Mesendoderm (in vitro differentiated cells): ENCODE data around the gene FOXO1.

Experiments used
- DNase-seq: peaks from one replicate; pipeline ENCODE4 v3.0.0; 2013
- H2AK5ac ChIP-seq: 2 replicates; pipeline ENCODE4 v1.6.1; 2013; ENCODE audit warnings: low read length, inconsistent platforms
- H2BK120ac ChIP-seq: 2 replicates; pipeline ENCODE4 v1.6.1; 2013; ENCODE audit warnings: low read depth, mild to moderate bottlenecking, low read length, moderate library complexity, mixed read lengths
- H2BK15ac ChIP-seq: replicated peaks from 2 replicates; pipeline ENCODE4 v1.6.1; 2013; ENCODE audit warnings: low read depth, mild to moderate bottlenecking, moderate library complexity
- H2BK5ac ChIP-seq: 2 replicates; pipeline ENCODE4 v1.6.1; 2013; ENCODE audit warnings: low read length, inconsistent platforms
- H3K18ac ChIP-seq: 2 replicates; pipeline ENCODE4 v1.6.1; 2013; ENCODE audit warnings: mild to moderate bottlenecking, low read length, mixed read lengths
- H3K23ac ChIP-seq: one replicate; pipeline ENCODE4 v1.6.1; 2013; ENCODE audit warnings: low read length
- H3K27ac ChIP-seq: 2 replicates; pipeline ENCODE4 v1.5.1; 2013; ENCODE audit warnings: low read depth, mild to moderate bottlenecking, inconsistent platforms, low read length, moderate library complexity
- H3K27me3 ChIP-seq: 2 replicates; pipeline ENCODE4 v1.6.1; 2013; ENCODE audit warnings: low read length, control low read depth, mild to moderate bottlenecking, inconsistent platforms; ENCODE audit not compliant: insufficient read depth, poor library complexity
- H3K36me3 ChIP-seq: 2 replicates; pipeline ENCODE4 v1.6.1; 2013; ENCODE audit warnings: low read length, inconsistent platforms; ENCODE audit not compliant: control insufficient read depth, insufficient read depth
- H3K4ac ChIP-seq: one replicate; pipeline ENCODE4 v1.6.1; 2013; ENCODE audit warnings: low read depth, mild to moderate bottlenecking, low read length, moderate library complexity
- H3K4me1 ChIP-seq: 2 replicates; pipeline ENCODE4 v1.6.1; 2013; ENCODE audit warnings: low read depth, low read length, inconsistent platforms; ENCODE audit not compliant: control insufficient read depth
- H3K4me2 ChIP-seq: 2 replicates; pipeline ENCODE4 v1.6.1; 2013; ENCODE audit warnings: low read length
- H3K4me3 ChIP-seq: 2 replicates; pipeline ENCODE4 v1.5.1; 2013; ENCODE audit warnings: mild to moderate bottlenecking, low read length
- H3K56ac ChIP-seq: one replicate; pipeline ENCODE4 v1.6.1; 2013; ENCODE audit warnings: low read length
- H3K79me1 ChIP-seq: 2 replicates; pipeline ENCODE4 v1.6.1; 2013; ENCODE audit warnings: low read length, inconsistent platforms
- H3K79me2 ChIP-seq: 2 replicates; pipeline ENCODE4 v1.6.1; 2013; ENCODE audit warnings: mild to moderate bottlenecking, low read length; ENCODE audit not compliant: control insufficient read depth, insufficient read depth
- H3K9ac ChIP-seq: 2 replicates; pipeline ENCODE4 v1.6.1; 2013; ENCODE audit warnings: low read length, inconsistent platforms
- H4K5ac ChIP-seq: one replicate; pipeline ENCODE4 v1.6.1; 2013; ENCODE audit warnings: low read length
- H4K8ac ChIP-seq: one replicate; pipeline ENCODE4 v1.6.1; 2013; ENCODE audit warnings: low read depth, mild to moderate bottlenecking, control low read depth, low read length, moderate library complexity
- WGBS: extraction: QIAGEN DNeasy Blood & Tissue Kit; methylation state at CpG from one replicate; pipeline ENCODE4 v1.1.7; 2013; ENCODE audit warnings: low lambda C conversion rate, missing lambda C conversion rate; ENCODE audit not compliant: insufficient coverage; ENCODE audit errors: extremely low coverage; 5-methylcytosine and 5-hydroxymethylcytosine counted together

The FOXO1 gene

DNA sequence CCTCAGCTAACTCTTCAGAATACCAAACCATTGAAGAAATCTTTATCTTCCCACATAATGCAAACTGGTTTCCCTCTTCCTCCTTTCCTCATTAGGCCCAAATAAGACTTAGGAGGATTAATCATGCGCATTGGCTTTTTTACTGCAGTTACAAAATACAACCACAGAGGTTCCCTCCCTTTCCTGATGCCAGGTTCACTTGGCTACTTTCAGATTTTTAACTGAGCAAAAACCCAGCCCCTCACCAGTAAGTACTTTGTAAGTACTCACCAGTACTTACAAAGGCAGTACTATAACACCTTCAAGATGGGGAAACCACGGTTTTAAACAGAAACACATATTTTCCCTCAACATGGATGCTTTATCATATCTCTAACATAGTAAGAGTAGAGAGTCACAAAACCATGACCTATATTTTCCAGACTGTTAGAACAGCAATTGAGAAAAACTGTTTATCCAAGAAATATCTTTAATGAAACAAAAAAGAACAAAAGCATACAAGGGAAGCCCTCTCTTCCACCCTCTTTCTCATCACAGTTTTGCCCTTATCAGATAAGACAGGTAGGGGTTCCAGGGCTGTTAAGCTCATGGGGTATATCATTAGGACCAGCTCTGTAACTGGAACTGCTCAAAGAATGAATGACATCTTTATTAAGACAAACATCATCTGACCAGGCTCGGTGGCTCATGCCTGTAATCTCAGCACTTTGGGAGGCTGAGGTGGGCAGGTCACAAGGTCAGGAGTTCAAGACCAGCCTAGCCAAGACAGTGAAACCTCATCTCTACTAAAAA lies 12.7 kb downstream of the FOXO1 start:
- Histone ChIP-seq H3K27ac (peak overlapping the region; percentile 27), H2BK120ac (no peak overlapping the region), H3K79me1 (peaks cover 2% of the 10 kb centered on the region), H4K8ac (no peak overlapping the region), H3K4me2 (no peak overlapping the region), H2BK5ac (no peak overlapping the region), H3K36me3 (no peaks in the 10 kb centered on the region), H3K18ac (no peak overlapping the region), H3K4ac (peak overlapping the region; percentile 70), H2AK5ac (no peak overlapping the region), H2BK15ac (peak overlapping the region; percentile 58), H3K23ac (no peak overlapping the region), H3K4me3 (no peak overlapping the region), H4K5ac (no peak overlapping the region), H3K9ac (no peak overlapping the region), H3K79me2 (peaks cover 50% of the 10 kb centered on the region), H3K56ac (no peak overlapping the region), H3K4me1 (peaks cover 8% of the 10 kb centered on the region), H3K27me3 (no peaks in the 10 kb centered on the region)
- no CpG with 5 or more reads among the region's 3 CpGs for WGBS
- DNase-seq: peak; percentile 79

DNA sequence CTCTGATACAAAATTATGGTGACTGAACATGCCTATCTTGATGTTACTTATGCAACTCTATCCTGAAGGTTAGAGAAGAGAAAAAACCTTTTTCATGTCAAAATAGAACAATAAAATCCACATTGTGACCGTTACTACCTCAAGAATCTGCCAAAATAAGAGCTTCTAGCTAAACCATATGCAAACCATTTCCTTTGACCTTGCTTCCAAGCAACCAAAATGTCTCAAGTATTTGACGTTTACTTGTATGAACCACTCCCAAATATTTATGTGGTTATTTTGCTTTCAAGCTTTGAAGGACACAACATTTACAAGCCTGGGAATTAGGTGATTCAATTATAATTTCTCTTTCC lies 13.9 kb downstream of the FOXO1 start:
- H3K9ac ChIP-seq: no peak overlapping the region
- no peak overlapping the region for H4K5ac ChIP-seq
- H2AK5ac ChIP-seq: no peak overlapping the region
- peaks cover 48% of the 10 kb centered on the region for H3K79me2 ChIP-seq
- H2BK5ac ChIP-seq: no peak overlapping the region
- H4K8ac ChIP-seq: no peak overlapping the region
- H3K27ac ChIP-seq: no peak overlapping the region
- no peak overlapping the region for H3K4me3 ChIP-seq
- H3K18ac ChIP-seq: no peak overlapping the region
- no peak overlapping the region for H3K56ac ChIP-seq
- H3K23ac ChIP-seq: no peak overlapping the region
- peaks cover 10% of the 10 kb centered on the region for H3K4me1 ChIP-seq
- H2BK15ac ChIP-seq: no peak overlapping the region
- no peak overlapping the region for H2BK120ac ChIP-seq
- H3K36me3 ChIP-seq: no peaks in the 10 kb centered on the region
- DNase-seq: no peak
- H3K4ac ChIP-seq: peak overlapping the region; percentile 24
- no peak overlapping the region for H3K4me2 ChIP-seq
- H3K79me1 ChIP-seq: peaks cover 3% of the 10 kb centered on the region
- WGBS: no CpG with 5 or more reads among the region's 2 CpGs
- H3K27me3 ChIP-seq: no peaks in the 10 kb centered on the region

DNA sequence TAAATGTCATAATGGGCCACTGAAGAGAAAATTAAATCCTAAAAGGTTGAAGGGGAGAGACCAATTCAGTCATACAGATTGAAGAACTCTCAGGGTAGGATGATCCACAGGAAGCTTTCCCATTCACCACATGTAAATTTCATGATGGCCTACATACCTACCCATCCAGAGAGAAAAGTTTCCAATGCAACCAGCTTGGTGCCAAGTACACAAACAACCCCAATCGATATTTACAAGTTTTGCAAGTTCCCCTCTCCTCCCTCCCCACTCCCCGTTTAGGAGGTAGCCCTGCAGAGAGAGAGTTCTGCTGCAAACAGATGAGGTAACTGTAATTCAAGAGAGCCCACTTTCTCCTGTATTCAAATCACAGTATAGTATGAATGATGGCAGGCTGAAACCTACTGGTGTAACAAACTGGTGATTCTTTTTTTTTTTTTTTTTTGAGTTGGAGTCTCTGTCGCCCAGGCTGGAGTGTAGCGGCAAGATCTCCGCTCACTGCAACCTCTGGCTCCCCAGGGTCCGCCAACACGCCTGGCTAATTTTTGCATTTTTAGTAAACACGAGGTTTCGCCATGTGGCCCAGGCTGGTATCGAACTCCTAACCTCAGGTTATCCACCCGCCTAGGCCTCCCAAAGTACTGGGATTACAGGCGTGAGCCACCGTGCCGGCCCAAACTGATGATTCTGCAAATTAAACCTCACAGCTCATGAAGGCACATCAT lies 14.4 kb downstream of the FOXO1 start:
- peak overlapping the region; percentile 69 for H4K8ac ChIP-seq
- H3K79me1 ChIP-seq: peaks cover 4% of the 10 kb centered on the region
- H2BK120ac ChIP-seq: no peak overlapping the region
- no peak overlapping the region for H3K4me3 ChIP-seq
- no peaks in the 10 kb centered on the region for H3K36me3 ChIP-seq
- no CpG with 5 or more reads among the region's 14 CpGs for WGBS
- no peak overlapping the region for H2BK5ac ChIP-seq
- no peak overlapping the region for H4K5ac ChIP-seq
- H3K56ac ChIP-seq: no peak overlapping the region
- no peak overlapping the region for H3K9ac ChIP-seq
- H3K4ac ChIP-seq: peak overlapping the region; percentile 24
- H2BK15ac ChIP-seq: no peak overlapping the region
- H3K4me1 ChIP-seq: peaks cover 10% of the 10 kb centered on the region
- no peaks in the 10 kb centered on the region for H3K27me3 ChIP-seq
- H3K23ac ChIP-seq: no peak overlapping the region
- H2AK5ac ChIP-seq: no peak overlapping the region
- no peak overlapping the region for H3K4me2 ChIP-seq
- H3K18ac ChIP-seq: no peak overlapping the region
- peaks cover 49% of the 10 kb centered on the region for H3K79me2 ChIP-seq
- peak; percentile 73 for DNase-seq
- peak overlapping the region; percentile 45 for H3K27ac ChIP-seq

DNA sequence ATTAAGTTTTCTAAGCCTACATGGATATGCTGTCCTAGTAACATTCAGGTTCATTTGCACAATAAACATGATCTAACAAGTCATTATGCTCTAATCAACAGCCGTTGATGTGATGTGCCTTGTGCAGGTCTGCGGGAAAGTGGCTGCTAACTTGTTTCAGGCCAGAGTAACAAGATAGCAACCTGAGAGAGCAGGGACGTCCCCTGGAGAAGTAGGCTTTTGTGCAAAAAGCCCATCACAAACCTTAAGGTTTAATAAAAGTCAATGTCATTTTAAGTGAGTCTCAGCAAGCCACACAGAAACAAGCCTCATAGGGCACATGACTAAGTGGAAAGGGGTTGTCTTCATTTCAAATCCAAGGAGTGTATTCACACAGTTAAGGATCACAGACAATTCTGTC lies 17.6 kb downstream of the FOXO1 start:
- H2BK120ac ChIP-seq: no peak overlapping the region
- H4K8ac ChIP-seq: no peak overlapping the region
- peaks cover 58% of the 10 kb centered on the region for H3K79me2 ChIP-seq
- H3K56ac ChIP-seq: no peak overlapping the region
- H4K5ac ChIP-seq: no peak overlapping the region
- no peak overlapping the region for H3K9ac ChIP-seq
- H3K18ac ChIP-seq: no peak overlapping the region
- H2BK5ac ChIP-seq: no peak overlapping the region
- H3K4me3 ChIP-seq: no peak overlapping the region
- no peak overlapping the region for H3K27ac ChIP-seq
- DNase-seq: peak; percentile 77
- no peak overlapping the region for H3K23ac ChIP-seq
- H3K36me3 ChIP-seq: no peaks in the 10 kb centered on the region
- no peak overlapping the region for H2AK5ac ChIP-seq
- H3K79me1 ChIP-seq: peaks cover 9% of the 10 kb centered on the region
- no peak overlapping the region for H3K4me2 ChIP-seq
- WGBS: no CpG with 5 or more reads among the region's 3 CpGs
- peaks cover 12% of the 10 kb centered on the region for H3K4me1 ChIP-seq
- no peak overlapping the region for H3K4ac ChIP-seq
- no peak overlapping the region for H2BK15ac ChIP-seq
- H3K27me3 ChIP-seq: no peaks in the 10 kb centered on the region

DNA sequence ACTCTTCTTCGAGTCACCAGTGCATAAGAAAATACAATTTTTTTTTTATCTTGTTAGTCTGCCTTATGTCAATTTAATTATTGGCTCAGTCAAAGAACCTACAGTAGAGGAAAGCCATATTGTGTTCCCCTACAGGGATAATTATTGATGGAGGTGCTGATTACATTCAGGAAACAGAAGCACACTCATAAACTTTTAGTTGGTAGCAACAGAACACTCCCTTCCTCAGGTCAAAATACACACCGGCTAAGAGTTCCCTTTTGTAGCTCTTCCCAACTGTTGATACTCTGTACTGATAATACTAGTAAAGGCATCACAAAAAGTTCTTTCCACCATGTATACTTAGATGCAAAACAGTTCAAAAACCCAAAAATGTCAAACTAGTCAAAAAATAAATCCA lies 18.4 kb downstream of the FOXO1 start:
- Histone ChIP-seq H2BK5ac (no peak overlapping the region), H3K4me2 (no peak overlapping the region), H3K36me3 (no peaks in the 10 kb centered on the region), H3K18ac (no peak overlapping the region), H3K23ac (no peak overlapping the region), H2BK15ac (no peak overlapping the region), H3K27ac (no peak overlapping the region), H2AK5ac (no peak overlapping the region), H4K5ac (no peak overlapping the region), H3K79me1 (peaks cover 11% of the 10 kb centered on the region), H3K56ac (no peak overlapping the region), H3K27me3 (no peaks in the 10 kb centered on the region), H4K8ac (no peak overlapping the region), H3K4me1 (peaks cover 10% of the 10 kb centered on the region), H3K4ac (no peak overlapping the region), H3K79me2 (peaks cover 62% of the 10 kb centered on the region), H3K9ac (no peak overlapping the region), H2BK120ac (no peak overlapping the region), H3K4me3 (no peak overlapping the region)
- DNase-seq: no peak
- no CpG with 5 or more reads among the region's 2 CpGs for WGBS
